Activated CD8-positive, alpha-beta memory T cell treated with anti-CD3 and anti-CD28 coated beads, Interleukin-2, amount 50 U/mL, for 4 hours (primary cell): ENCODE results near the gene ADORA1.

Source experiments
- DNase-seq: peaks from one replicate; pipeline ENCODE4 v3.0.0-alpha.2; 2020

ADORA1 gene

DNA sequence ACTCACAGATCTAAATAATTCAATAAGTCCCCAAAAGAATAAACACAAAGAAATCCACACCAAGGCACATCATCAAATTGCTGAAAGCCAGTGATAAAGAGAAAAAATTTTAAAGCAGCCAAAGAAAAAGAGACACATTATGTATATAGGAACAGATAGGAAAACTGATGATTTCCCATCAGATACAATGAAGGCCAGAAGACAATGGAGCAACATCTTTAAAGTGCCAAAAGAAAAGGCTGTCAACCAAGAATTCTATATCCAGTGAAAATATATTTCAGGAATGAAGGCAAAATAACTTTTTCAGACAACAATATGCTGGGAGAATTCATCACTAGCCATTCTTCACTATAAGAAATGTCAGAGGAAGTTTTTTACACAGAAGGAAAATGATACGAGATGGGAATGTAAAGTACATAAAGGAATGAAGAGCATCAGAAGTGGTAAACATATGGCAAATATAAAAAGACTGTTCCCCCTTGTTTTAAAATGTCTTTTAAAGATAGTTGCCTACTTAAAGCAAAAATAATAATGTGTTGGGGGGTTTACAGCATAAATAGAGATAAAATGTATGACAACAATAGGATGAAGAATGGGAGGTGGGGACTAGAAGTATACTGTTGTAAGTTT lies 32.4 kb upstream of the ADORA1 start:
- no peak for DNase-seq

- DNase-seq = no peak
These were observed 31.0 kb upstream of the ADORA1 start for GRCh38 chr1:203096566-203096965.

DNA sequence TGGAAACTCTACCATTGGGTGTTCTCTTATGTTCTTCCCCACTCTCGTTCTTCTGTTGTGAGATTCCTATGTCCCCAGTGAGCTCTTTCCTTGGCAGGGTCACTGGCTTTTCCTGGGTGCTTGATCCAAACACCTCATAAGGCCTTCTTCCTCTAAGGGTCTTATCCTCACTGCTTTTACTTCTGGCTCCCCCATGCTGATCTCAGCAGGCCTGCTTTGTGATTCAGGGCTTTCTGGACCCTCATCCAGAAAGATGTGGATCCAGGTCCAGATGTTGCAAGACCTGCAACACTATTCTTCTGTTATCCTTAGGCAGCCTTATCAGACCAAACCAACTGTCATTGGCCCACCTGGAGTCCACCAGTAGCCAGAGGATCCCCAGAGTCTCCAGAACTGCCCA lies 30.5 kb upstream of the ADORA1 start:
- no peak for DNase-seq

DNA sequence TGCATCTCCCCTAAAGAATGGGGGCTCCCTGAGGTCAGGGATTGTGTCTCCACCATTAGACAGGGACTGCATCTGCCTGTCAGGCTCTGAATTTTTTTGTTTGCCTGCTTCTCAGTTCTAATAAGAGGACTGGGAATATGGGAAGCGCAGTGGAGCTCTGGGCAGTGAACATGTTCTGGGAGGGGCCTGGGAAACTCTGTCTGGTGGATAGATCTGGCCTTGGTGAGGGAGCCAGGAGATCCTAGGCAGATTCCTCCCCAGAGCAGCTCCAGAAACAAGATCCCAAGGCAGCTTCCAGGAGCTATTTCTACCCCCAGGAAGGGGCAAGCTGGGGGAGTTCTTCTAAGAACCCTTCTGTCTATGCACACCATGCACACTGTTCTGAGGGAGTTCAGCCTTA lies 29.1 kb upstream of the ADORA1 start:
- no peak for DNase-seq

DNA sequence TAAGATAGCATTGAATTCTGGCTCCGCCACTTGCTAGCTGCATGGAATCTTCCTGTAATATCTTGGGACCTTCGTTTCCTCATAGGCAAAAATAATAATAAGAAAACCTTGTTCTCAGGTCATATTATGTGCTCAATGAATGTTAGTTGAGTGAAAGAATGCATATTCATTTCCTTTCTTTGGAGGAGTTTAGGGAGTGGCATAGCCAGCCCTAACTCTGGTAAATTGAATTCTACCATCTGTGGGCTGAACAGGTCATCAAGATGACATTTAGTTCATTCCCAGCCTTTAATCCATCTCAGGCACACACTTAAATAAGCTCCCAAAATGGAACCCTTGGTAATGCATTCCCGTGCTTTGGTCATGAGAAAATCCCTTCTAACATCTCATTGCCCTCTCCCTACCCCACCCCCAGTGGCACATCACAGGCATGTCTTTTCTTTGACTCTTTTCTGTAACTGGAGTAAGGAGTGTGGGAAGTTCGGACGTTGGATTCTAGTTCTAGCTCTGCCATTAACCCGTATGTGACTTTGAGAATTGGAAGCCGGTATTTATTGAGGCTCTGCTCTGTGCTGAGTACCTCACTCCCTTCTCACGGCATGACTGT lies 28.5 kb upstream of the ADORA1 start:
- DNase-seq = no peak

DNA sequence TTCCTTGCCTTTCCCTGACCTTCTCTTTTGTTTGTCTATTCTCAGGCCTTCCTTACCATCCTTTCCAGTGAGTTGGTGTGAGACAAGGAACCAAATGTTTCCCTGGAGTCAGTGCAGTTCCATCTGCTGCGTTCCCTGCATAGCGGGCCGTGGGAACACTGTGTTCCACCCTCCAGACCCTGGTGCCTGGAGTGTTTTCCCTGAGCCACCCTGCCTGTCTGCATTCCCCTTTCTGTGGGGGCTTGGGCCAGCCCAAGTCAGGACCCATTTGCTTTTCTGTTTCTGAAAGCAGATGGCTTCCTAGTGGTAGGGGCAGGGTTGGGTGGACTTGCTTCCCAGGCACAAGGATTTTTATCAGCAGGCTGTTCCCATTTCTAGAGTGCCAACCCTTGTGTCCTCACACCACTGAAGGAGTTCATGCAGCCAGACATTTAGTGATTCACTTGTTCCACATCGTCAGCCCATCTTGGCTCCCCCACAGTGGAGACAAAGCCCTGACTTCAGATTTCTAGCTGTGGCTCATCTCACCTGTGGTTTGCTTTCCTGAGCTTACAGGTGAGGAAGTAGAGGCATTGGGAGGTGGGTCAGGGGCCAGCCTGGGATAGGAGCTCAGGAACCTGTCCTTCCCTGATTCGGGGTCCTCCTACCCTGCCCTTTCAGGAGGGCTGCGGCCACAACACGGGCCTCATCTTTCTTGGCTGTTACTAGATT lies 27.6 kb upstream of the ADORA1 start:
- DNase-seq = no peak

DNA sequence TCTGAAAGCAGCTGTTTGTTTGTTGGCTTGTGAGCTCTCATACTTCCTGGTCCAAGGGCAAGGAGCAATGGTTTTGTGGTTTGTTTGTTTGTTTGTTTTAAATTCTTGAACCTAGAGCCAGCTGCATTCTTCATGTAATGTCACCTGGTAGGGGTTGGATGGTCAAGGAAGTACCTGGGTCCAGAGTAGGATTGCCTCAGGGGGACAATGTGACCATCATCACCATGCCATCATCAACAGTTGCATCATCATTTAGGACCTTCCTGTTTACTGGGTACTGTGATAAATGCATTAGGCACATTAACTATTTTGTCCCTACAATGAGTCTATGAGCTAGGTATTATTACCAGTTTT lies 27.0 kb upstream of the ADORA1 start:
- DNase-seq = no peak

- DNase-seq = no peak
These were observed 25.5 kb upstream of the ADORA1 start for GRCh38 chr1:203101813-203102634.

- no peak for DNase-seq
These were observed 24.3 kb upstream of the ADORA1 start for GRCh38 chr1:203103216-203103615.

- no peak for DNase-seq
These were observed 23.6 kb upstream of the ADORA1 start for GRCh38 chr1:203103829-203104495.

DNA sequence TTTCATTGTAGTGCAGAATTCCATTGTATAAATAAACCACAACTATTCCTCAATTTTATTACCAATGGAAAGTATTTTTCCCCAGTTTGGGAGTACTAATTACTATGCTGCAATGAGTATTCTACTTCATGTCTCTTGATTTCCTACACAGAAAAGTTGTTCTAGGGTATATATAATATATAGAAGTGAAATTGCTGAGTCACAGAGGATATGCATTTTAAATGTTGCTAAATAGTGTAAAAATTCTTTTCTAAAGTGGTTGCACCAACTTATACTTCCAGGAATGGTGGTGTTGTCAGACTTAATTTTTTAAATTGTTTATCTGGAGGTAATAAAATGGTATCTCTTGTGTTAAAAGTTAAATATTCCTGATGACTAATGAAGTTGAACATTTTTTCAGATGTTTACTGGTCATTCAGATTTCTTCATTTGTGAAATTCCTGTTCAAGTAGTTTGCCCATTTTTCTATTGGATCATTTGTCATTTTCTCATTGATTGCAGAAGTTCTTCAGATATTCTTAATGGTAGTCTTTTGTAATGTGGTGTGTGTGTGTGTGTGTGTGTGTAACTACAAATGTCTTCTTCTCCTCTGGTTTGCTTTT lies 22.6 kb upstream of the ADORA1 start:
- no peak for DNase-seq

GRCh38 chr1:203112475-203112874 lies 15.1 kb upstream of the ADORA1 start:
- DNase-seq = no peak

DNA sequence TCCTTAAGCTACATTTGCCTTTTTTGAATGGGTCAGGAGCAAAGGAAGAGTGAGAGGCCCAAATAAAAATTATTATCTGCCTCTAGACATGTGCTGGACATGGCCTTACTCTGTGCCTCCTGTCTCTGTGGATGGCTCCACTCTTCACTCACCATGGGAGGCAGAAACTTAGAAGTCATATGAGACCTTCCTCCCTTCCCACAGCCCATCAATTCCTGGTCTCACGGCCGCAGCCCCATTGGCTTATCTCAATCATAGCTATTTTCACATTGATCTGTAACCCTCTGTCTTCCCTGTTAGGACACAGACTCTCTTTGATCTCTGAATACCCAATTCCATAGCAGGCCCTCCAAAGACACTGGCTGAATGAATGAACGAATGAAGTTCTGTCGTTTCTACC lies 14.2 kb upstream of the ADORA1 start:
- DNase-seq = no peak

DNA sequence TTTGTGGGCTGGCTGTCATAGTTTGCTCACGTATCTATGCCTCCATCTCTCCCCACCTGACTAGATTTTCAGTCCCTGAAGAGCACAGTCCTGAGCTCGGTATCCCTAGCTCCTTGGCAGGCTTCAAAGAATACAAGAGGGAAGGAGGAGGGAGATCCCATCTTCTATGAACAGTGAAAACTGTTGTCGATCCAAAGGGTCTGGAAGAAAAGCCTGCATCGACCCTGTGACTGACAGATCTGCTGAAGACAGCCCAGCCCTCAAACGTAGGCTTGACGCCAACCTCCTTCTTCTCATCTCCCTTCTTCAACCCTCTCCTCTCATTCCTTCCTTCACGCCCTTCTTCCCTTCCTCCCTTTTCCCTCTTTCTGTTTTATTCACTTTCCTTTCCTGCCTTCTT lies 13.3 kb upstream of the ADORA1 start:
- DNase-seq = no peak

DNA sequence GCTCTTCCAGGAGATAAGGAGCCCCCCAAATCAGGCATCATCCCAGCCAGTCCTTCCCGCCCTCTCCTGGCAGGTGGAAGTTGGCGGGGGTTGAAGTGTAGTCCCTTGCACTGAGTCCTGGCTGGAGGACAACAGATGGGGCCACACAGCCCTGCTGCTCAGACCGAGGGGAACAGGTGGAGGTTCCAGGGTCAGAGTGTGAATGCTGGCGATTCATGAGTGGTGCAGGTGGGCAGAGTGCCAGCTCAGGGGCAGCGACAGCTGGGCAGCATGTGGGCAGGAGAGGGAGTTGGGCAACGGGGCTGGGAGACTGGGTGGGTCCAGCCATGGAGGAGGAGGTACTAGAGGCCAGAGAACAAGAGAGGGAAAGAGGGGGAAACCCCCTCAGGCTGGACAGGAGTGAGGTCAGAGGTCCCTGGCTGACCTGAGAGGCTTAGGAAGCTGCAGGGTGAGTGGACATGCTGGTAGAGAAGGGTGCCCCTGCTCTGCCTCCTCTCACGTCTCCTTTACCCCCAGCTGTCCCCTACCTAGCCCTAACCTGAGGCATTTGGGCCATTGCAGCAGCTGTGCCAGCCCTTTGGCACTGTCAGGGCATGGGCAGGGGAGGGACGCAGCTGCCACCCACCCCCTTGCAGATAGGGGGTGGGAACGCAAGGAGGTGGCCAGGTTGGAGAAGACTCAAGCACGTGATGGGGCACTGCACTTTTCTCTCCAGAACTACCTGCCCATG lies 11.3 kb upstream of the ADORA1 start:
- no peak for DNase-seq

DNA sequence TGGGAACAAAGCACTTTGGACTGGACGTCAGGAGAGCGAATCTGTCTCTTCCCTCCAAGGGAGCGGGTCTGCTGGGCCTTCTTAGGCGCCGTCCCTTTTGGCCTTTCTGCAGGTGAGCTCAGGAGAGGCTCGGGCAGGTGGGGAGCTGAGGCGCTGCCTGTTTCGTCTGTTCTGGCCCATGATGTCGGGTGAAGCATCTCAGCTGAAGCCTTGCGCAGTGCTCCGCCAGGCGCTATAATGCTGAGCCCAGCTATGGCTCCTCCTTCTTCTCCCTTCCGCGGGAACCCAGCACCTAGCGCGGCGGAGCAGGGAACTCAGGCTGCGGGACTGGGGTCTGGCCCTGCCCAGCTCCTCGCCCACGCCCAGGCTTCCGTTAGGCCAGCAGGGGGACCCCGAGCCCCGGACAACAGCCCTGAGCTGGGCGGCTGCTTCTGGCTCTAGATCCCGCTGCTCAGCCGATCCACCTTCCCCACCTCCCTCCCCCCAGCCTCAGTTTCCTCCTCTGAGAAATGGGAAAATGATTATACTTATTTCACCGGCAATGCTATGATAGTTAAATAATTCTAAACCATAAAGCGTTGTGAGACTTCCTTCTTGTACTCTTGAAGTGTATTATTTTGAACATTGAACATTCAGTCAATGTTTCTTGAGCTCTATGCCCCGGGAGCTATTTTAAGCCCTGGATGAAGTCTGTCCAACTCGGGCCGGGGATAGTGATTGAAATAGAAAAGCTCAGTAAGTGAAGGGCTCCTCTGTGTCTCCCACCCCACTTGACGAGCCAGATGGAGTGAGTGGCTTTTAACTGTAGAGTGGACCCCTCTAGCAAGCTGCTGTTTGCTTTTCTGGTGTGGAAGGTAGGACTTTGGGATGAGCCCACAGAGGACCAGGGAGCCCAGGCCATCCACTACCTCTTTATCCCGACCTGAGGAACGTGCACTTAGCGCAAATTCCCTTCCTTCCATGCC lies 9.6 kb upstream of the ADORA1 start:
- DNase-seq = no peak

DNA sequence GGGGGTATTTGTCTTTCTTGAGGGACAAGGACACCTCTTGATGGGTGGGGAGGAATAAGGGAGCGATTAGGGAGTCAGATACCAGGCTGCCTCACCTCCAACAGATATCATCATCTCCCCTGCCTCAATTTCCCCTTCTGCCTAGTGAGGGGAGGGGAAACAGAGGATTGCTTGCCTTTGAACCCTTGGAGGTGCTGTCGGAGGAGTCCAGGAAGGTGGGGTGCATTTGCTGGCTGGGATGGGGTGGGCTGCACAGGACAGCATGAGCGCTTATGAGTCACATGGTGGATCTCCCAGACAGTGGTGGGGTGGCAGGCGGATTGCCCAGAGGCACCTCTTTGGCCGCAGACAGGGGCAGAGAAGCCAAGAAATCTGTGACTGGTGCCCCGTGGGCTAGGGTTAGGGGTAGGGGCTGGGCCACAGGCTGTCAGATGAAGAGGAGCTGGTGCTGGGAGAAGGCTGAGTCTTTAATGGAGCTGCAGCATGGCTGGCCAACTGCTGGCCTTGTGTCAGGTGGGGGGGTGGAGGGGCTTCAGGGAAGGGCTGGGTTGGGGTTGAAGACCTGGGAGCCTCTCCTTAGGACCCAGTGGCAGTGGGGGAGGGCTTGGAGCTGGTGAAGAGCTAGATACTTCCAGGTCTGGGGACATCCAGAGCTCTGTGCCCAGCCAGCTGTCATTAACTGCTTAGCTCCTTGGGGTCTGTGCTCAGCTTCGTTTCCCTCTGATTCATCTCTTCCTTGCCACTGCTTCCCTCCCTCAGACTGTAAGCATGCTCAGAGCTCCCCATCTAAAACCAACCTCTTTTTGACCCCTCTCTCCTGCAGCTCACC lies 7.0 kb upstream of the ADORA1 start:
- no peak for DNase-seq

GRCh38 chr1:203121186-203122015 lies 6.1 kb upstream of the ADORA1 start:
- no peak for DNase-seq

- no peak for DNase-seq
These were observed 5.4 kb upstream of the ADORA1 start for GRCh38 chr1:203122159-203122558.
